IPS DF 6.9 (cell line): Measurements from ENCODE around the gene HINFP.
"Not testable (repeated sequence)": the region's sequence is repeated elsewhere in the genome, so short reads cannot be mapped to it uniquely, and the experiment has no call there.

Experiments
- DNase-seq: peaks from one replicate; pipeline ENCODE4 v3.0.0-alpha.2; 2013; ENCODE audit warnings: low read depth, low spot score
- H3K27ac ChIP-seq: one replicate; pipeline ENCODE4 v1.5.1; 2013; ENCODE audit warnings: low read length, control low read depth
- H3K27me3 ChIP-seq: 2 replicates; pipeline ENCODE4 v1.6.1; 2013; ENCODE audit warnings: mild to moderate bottlenecking, low read length; ENCODE audit not compliant: control insufficient read depth, insufficient read depth
- H3K36me3 ChIP-seq: 2 replicates; pipeline ENCODE4 v1.6.1; 2013; ENCODE audit warnings: low read length; ENCODE audit not compliant: control insufficient read depth, insufficient read depth
- H3K4me1 ChIP-seq: 2 replicates; pipeline ENCODE4 v1.6.1; 2013; ENCODE audit warnings: low read length; ENCODE audit not compliant: control insufficient read depth, insufficient read depth
- H3K4me3 ChIP-seq: 2 replicates; pipeline ENCODE4 v1.5.1; 2013; ENCODE audit warnings: mild to moderate bottlenecking, low read length
- H3K9me3 ChIP-seq: 2 replicates; pipeline ENCODE4 v1.6.1; 2013; ENCODE audit warnings: low read length, inconsistent platforms; ENCODE audit not compliant: control insufficient read depth, insufficient read depth
- WGBS: extraction: QIAGEN DNeasy Blood & Tissue Kit; methylation state at CpG from one replicate; pipeline ENCODE4 v1.1.7; 2013; ENCODE audit warnings: mixed read lengths, missing lambda C conversion rate; ENCODE audit not compliant: insufficient read length, insufficient coverage; 5-methylcytosine and 5-hydroxymethylcytosine counted together

The HINFP gene

DNA sequence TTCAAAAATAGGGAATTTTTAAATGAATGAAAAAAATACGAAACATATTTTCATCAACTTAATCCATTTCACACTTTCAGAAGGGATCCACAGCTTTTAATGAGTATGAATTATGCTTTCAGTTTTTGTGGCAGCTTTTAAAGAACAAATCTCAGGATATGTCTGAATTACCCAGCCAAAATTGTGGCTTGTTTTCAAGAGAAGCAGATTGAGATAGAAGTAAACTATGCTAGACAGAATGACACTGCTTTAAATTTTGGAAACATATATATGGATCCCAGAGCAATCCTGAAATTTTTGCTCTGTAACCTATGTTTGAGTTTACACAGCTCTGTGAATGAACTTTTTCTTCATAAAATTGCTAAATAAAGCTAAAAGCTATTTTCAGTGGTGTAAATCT, 2.4 kb upstream of the HINFP start:
- no peaks in the 10 kb centered on the region for H3K27me3 ChIP-seq
- no peak overlapping the region for H3K27ac ChIP-seq
- no peak for DNase-seq
- no peaks in the 10 kb centered on the region for H3K9me3 ChIP-seq
- H3K36me3 ChIP-seq, result no peaks in the 10 kb centered on the region
- no CpG with 5 or more reads among the region's 1 CpG for WGBS
- no peak overlapping the region for H3K4me3 ChIP-seq
- H3K4me1 ChIP-seq, result no peaks in the 10 kb centered on the region

DNA sequence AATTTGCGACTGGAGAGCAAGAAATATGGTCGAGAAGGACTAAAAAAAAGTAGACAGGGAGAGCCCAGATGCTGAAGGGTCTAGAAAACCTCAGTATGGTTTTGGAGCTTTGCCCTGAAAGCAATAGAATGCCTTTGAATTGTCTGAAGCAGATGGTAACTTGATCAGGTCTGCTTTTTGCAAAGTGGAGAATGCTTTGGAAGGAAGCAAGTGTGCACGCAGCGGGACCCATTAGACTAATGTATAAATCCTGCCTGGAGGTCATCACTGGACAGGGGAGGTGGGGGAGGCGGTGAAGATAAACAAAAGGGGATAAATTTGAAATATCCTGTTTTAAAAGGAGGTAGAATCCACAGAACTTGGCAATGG, 757 bp upstream of the HINFP start:
- Histone ChIP-seq H3K4me3 (peak overlapping the region; percentile 52; the same call in 1 of the 2 replicates), H3K27ac (no peak overlapping the region), H3K27me3 (no peaks in the 10 kb centered on the region), H3K36me3 (no peaks in the 10 kb centered on the region), H3K4me1 (no peaks in the 10 kb centered on the region), H3K9me3 (no peaks in the 10 kb centered on the region)
- no CpG with 5 or more reads among the region's 5 CpGs for WGBS
- no peak for DNase-seq

DNA sequence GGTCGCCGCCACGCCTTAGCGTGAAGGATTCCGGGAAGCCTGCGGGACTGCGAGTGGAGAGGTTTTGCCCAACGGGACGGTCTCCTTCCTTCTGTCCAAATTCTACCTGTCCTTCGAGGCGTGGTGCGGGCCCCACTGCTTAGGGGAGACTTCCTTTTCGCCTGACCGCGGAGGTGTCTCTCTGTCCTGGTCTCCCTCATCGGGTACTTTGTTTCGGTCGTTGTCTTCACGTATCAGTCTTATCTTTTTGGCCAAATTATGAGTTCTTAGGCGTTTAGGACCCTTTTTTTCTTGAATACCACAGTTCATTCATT, 388 bp downstream of the HINFP start:
- no CpG with 5 or more reads among the region's 20 CpGs for WGBS
- H3K4me3 ChIP-seq, result peak overlapping the region; percentile 94
- no peak for DNase-seq
- no peak overlapping the region for H3K27ac ChIP-seq
- H3K4me1 ChIP-seq, result no peaks in the 10 kb centered on the region
- H3K27me3 ChIP-seq, result no peaks in the 10 kb centered on the region
- H3K36me3 ChIP-seq, result no peaks in the 10 kb centered on the region
- H3K9me3 ChIP-seq, result no peaks in the 10 kb centered on the region

DNA sequence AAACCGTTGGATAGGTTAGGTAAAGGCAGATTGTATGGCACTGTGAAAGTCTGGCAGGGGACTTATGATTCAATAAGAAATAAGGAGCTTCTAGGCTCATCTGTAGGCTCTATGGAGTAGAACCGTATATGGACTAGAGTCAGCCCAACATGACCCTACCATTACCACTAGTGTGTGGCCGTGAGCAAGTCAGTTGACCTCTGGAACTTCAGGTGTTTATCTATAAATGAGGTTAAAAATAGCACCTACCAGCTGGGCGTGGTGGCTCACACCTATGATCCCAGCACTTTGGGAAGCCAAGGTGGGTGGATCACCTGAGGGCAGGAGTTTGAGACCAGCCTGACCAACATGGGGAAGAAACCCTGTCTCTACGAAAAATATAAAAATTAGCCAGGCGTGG, 4.4 kb downstream of the HINFP start:
- no peaks in the 10 kb centered on the region for H3K9me3 ChIP-seq
- no peaks in the 10 kb centered on the region for H3K27me3 ChIP-seq
- peaks cover 3% of the 10 kb centered on the region; the same call in 1 of the 2 replicates for H3K36me3 ChIP-seq
- no peak for DNase-seq
- no peaks in the 10 kb centered on the region for H3K4me1 ChIP-seq
- no peak overlapping the region for H3K27ac ChIP-seq
- H3K4me3 ChIP-seq, result no peak overlapping the region
- no CpG with 5 or more reads among the region's 6 CpGs for WGBS

DNA sequence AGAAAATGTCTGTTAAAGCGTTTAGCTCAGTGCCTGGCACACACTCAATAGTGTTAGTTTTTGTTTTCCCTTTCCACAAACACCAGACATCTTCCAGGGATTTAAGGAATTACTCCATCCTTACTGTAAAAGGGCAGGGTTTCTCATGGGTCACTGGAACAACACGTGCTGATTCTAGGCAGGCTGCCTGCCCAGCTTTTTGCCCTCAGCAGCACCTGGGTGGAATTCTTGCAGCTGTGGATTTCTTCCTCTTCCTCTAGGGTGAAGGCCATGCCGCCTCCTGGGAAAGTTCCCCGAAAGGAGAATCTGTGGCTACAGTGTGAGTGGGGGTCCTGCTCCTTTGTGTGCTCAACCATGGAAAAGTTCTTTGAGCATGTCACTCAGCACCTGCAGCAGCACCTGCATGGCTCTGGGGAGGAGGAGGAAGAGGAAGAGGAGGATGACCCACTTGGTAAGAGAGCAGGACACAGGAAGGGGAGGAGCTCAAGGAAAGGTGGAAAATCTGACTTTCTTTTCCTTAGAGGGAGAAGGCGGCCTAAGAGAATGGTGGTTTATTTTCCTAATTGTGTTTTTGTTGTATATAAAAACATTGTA, 5.4 kb downstream of the HINFP start:
- Histone ChIP-seq H3K4me3 (no peak overlapping the region), H3K4me1 (no peaks in the 10 kb centered on the region), H3K9me3 (no peaks in the 10 kb centered on the region), H3K27me3 (no peaks in the 10 kb centered on the region), H3K27ac (no peak overlapping the region), H3K36me3 (peaks cover 10% of the 10 kb centered on the region; the same call in 1 of the 2 replicates)
- no CpG with 5 or more reads among the region's 5 CpGs for WGBS
- no peak for DNase-seq

DNA sequence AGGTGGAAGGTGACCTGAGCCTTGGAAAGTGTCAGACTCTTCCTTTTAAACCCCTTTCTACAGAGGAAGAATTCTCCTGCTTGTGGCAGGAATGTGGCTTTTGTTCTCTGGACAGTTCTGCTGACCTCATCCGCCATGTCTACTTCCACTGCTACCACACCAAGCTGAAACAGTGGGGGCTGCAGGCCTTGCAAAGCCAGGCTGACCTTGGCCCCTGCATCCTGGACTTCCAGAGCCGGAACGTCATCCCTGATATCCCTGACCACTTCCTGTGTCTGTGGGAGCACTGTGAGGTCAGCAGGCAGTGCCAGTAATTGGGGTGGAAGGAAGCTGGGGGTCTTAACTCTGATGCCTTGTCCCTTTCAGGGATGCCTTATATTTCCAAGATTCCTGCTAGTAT, 9.3 kb downstream of the HINFP start:
- H3K27me3 ChIP-seq, result no peaks in the 10 kb centered on the region
- no peak overlapping the region for H3K4me3 ChIP-seq
- no peak for DNase-seq
- H3K4me1 ChIP-seq, result no peaks in the 10 kb centered on the region
- no CpG with 5 or more reads among the region's 3 CpGs for WGBS
- H3K9me3 ChIP-seq, result no peaks in the 10 kb centered on the region
- H3K36me3 ChIP-seq, result peaks cover 30% of the 10 kb centered on the region
- H3K27ac ChIP-seq, result no peak overlapping the region

DNA sequence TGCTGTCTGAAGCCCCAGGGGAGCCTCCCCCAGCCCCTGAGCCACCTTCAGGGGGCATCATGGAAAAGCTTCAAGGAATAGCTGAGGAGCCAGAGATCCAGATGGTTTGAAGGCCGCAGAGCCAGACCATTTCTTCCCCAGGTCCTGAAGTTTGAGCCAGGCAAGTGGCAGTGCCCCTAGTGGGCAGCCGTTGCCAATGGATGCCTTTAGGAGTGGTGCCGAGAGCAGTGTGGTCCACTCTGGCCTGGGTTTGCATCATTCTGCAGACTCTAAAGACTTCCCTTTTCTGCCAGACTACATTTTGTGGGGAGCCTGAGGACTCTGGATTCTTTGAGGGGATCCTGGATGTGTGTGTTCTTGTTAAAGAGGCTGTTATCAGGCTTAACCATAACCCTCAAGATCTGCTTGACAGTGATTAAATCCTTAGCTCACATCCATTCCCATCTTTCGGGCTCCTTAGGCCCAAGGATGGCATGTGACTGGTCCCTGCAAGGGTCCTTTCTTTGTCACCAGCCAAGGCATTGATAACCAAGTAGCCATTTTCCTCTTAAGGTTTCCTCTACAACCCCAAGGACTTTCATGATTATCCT, 13.1 kb downstream of the HINFP start:
- no CpG with 5 or more reads among the region's 4 CpGs for WGBS
- Histone ChIP-seq H3K9me3 (no peaks in the 10 kb centered on the region), H3K36me3 (peaks cover 30% of the 10 kb centered on the region), H3K27me3 (no peaks in the 10 kb centered on the region), H3K4me1 (no peaks in the 10 kb centered on the region), H3K4me3 (no peak overlapping the region), H3K27ac (no peak overlapping the region)
- no peak for DNase-seq

DNA sequence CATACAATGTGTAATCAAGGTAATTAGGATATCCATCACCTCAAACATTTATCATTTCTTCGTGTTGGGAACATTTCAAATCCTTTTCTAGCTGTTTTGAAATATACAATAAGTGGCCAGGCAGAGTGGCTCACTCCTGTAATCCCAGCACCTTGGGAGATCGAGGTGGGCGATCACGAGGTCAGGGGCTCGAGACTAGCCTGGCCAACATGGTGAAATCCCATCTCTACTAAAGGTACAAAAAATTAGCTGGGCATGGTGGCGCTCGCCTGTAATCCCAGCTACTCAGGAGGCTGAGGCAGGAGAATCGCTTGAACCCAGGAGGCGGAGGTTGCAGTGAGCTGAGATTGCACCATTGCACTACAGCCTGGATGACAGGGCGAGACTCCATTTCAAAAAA, 17.9 kb downstream of the HINFP start:
- DNase-seq, H3K27me3 ChIP-seq, H3K4me1 ChIP-seq, H3K9me3 ChIP-seq, H3K36me3 ChIP-seq, H3K4me3 ChIP-seq, H3K27ac ChIP-seq: not testable (repeated sequence)
- no CpG with 5 or more reads among the region's 10 CpGs for WGBS

DNA sequence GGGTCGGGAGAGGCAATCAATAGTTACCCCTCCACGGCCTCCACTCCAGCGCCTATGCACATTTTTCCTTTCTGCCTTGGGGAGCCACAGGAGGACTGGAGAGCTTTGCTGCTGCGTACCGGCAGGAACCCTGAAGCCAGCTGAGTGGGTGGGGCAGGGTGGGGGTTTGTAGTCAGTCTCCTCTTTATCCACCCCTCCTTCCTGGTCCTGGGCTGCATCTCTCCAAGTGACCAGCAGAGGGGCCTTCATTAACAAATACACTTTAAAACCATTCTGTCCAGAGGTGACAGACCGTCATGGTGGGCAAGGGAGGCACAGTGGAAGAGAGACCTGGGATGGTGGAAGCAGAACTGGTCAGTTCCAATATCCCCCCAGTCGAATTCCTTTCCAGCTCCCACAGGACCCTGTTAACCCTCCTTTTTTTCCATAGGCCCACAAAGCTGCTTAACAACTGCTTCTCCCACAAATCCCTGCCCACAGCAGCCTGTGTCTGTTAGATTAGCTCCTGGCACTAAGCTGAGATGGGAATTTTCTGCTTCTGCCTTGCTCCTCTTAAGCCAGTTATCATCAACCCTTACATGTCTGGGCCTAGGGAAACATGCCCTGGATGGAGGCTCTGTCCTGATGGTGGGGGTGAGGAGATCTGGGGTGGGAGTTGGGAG, 23.6 kb downstream of the HINFP start:
- no peak overlapping the region for H3K4me3 ChIP-seq

DNA sequence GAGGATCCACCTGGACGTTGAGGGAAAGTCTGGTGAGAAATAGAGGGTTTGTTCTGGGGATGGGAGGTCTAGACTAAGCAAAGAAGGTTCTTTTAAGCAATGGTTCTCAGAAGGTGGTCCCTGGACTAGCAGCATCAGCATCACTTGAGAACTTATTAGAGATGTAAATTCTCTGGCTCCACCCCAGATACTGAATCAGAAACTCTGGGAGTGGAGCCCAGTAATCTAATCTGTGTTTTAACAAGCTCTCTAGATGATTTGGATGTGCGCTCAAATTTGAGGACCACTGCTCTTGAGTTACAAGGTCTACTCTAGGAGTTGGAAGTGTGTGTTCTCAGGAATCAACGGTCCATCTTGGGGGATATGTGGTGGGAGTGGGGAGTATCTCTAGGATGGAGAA, 24.2 kb downstream of the HINFP start:
- Histone ChIP-seq H3K9me3 (no peaks in the 10 kb centered on the region), H3K27me3 (peaks cover 18% of the 10 kb centered on the region), H3K4me1 (peaks cover 5% of the 10 kb centered on the region), H3K27ac (no peak overlapping the region), H3K4me3 (no peak overlapping the region), H3K36me3 (no peaks in the 10 kb centered on the region)
- WGBS, result no CpG with 5 or more reads among the region's 3 CpGs
- DNase-seq, result no peak

More for the DNA sequence above, 23.6 kb downstream of the HINFP start:
- H3K9me3 ChIP-seq, result no peaks in the 10 kb centered on the region
- H3K36me3 ChIP-seq, result no peaks in the 10 kb centered on the region
- H3K27ac ChIP-seq, result no peak overlapping the region
- DNase-seq, result no peak
- H3K27me3 ChIP-seq, result peaks cover 13% of the 10 kb centered on the region
- H3K4me1 ChIP-seq, result peaks cover 5% of the 10 kb centered on the region
- no CpG with 5 or more reads among the region's 7 CpGs for WGBS
